Nephron progenitor cell (in vitro differentiated cells): ENCODE data around the gene NTS.

Experiments
- DNase-seq: peaks from one replicate; pipeline ENCODE4 v3.0.0; 2021
- H3K27ac Mint-ChIP-seq: 2 replicates; pipeline ENCODE4 v1.8.0; 2021; ENCODE audit warnings: mild to moderate bottlenecking, moderate library complexity, mixed read lengths
- H3K27me3 Mint-ChIP-seq: 2 replicates; pipeline ENCODE4 v1.8.0; 2021; ENCODE audit warnings: mild to moderate bottlenecking, low read depth, mixed read lengths; ENCODE audit not compliant: poor library complexity
- H3K36me3 Mint-ChIP-seq: 2 replicates; pipeline ENCODE4 v1.8.0; 2021; ENCODE audit warnings: low read depth, mixed read lengths
- H3K4me1 Mint-ChIP-seq: 2 replicates; pipeline ENCODE4 v1.8.0; 2021; ENCODE audit warnings: mixed read lengths
- H3K4me3 Mint-ChIP-seq: 2 replicates; pipeline ENCODE4 v1.8.0; 2021; ENCODE audit warnings: mild to moderate bottlenecking, moderate library complexity, mixed read lengths
- H3K9me3 Mint-ChIP-seq: 2 replicates; pipeline ENCODE4 v1.8.0; 2021; ENCODE audit warnings: mild to moderate bottlenecking, moderate library complexity, mixed read lengths
- CTCF ChIP-seq: fragments of 200-600 bp; sonication (generic); IDR thresholded peaks from 2 replicates; pipeline ENCODE4 v1.5.0; 2021; ENCODE audit warnings: antibody characterized with exemption

Gene NTS

GRCh38 chr12:85834378-85834777 is 39.7 kb upstream of the NTS start:
- H3K9me3 Mint-ChIP-seq: no peaks in the 10 kb centered on the region
- no peak for TF ChIP-seq CTCF
- H3K27ac Mint-ChIP-seq: no peak overlapping the region
- H3K27me3 Mint-ChIP-seq: no peaks in the 10 kb centered on the region
- H3K4me3 Mint-ChIP-seq: peak overlapping the region; percentile 65
- peaks cover 27% of the 10 kb centered on the region for H3K4me1 Mint-ChIP-seq
- no peaks in the 10 kb centered on the region for H3K36me3 Mint-ChIP-seq
- no peak for DNase-seq

GRCh38 chr12:85835426-85836196 is 38.5 kb upstream of the NTS start:
- Mint-ChIP-seq H3K27ac (peak overlapping the region; percentile 91), H3K9me3 (no peaks in the 10 kb centered on the region), H3K36me3 (no peaks in the 10 kb centered on the region), H3K27me3 (no peaks in the 10 kb centered on the region), H3K4me3 (peak overlapping the region; percentile 78), H3K4me1 (peaks cover 27% of the 10 kb centered on the region)
- no peak for TF ChIP-seq CTCF
- no peak for DNase-seq

GRCh38 chr12:85836197-85837090 is 37.7 kb upstream of the NTS start, which contains the start of gene RASSF9:
TSS of gene RASSF9 (minus strand) at chr12:85836409. CDS start at chr12:85836201, 208 bp downstream.
- Mint-ChIP-seq H3K4me3 (peak within 1 kb of the TSS; percentile 78), H3K27ac (peak within 1 kb of the TSS; percentile 91), H3K36me3 (no peaks in the 10 kb centered on the region), H3K4me1 (peaks cover 27% of the 10 kb centered on the region), H3K27me3 (no peaks in the 10 kb centered on the region), H3K9me3 (no peaks in the 10 kb centered on the region)
- TF ChIP-seq CTCF: no peak
- DNase-seq: no peak

GRCh38 chr12:85843606-85844310 is 30.3 kb upstream of the NTS start:
- Mint-ChIP-seq H3K36me3 (no peaks in the 10 kb centered on the region), H3K27me3 (peaks cover 6% of the 10 kb centered on the region), H3K27ac (no peak overlapping the region), H3K9me3 (no peaks in the 10 kb centered on the region), H3K4me1 (peaks cover 8% of the 10 kb centered on the region), H3K4me3 (no peak overlapping the region)
- DNase-seq: no peak
- TF ChIP-seq CTCF: no peak

GRCh38 chr12:85849344-85849743 is 24.8 kb upstream of the NTS start:
- no peak for TF ChIP-seq CTCF
- H3K27ac Mint-ChIP-seq: no peak overlapping the region
- no peaks in the 10 kb centered on the region for H3K36me3 Mint-ChIP-seq
- H3K4me3 Mint-ChIP-seq: no peak overlapping the region
- peaks cover 4% of the 10 kb centered on the region for H3K27me3 Mint-ChIP-seq
- no peak for DNase-seq
- H3K4me1 Mint-ChIP-seq: peaks cover 8% of the 10 kb centered on the region
- peaks cover 5% of the 10 kb centered on the region for H3K9me3 Mint-ChIP-seq
